HG02870 (cell line): ENCODE measurements around the gene SPTY2D1.
A peak's percentile ranks its signal among the peaks of the same experiment; 100 is the strongest.
"Not testable (repeated sequence)": the region's sequence is repeated elsewhere in the genome, so short reads cannot be mapped to it uniquely, and the experiment has no call there.

Experiments
- ATAC-seq: cut with Tn5 transposase; IDR thresholded peaks from one replicate; pipeline ENCODE4 v1.9.1; 2021; ENCODE audit warnings: mild to moderate bottlenecking, moderate library complexity; ENCODE audit not compliant: unreplicated experiment

Gene SPTY2D1, protein sequence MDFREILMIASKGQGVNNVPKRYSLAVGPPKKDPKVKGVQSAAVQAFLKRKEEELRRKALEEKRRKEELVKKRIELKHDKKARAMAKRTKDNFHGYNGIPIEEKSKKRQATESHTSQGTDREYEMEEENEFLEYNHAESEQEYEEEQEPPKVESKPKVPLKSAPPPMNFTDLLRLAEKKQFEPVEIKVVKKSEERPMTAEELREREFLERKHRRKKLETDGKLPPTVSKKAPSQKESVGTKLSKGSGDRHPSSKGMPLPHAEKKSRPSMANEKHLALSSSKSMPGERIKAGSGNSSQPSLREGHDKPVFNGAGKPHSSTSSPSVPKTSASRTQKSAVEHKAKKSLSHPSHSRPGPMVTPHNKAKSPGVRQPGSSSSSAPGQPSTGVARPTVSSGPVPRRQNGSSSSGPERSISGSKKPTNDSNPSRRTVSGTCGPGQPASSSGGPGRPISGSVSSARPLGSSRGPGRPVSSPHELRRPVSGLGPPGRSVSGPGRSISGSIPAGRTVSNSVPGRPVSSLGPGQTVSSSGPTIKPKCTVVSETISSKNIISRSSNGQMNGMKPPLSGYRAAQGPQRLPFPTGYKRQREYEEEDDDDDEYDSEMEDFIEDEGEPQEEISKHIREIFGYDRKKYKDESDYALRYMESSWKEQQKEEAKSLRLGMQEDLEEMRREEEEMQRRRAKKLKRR

DNA sequence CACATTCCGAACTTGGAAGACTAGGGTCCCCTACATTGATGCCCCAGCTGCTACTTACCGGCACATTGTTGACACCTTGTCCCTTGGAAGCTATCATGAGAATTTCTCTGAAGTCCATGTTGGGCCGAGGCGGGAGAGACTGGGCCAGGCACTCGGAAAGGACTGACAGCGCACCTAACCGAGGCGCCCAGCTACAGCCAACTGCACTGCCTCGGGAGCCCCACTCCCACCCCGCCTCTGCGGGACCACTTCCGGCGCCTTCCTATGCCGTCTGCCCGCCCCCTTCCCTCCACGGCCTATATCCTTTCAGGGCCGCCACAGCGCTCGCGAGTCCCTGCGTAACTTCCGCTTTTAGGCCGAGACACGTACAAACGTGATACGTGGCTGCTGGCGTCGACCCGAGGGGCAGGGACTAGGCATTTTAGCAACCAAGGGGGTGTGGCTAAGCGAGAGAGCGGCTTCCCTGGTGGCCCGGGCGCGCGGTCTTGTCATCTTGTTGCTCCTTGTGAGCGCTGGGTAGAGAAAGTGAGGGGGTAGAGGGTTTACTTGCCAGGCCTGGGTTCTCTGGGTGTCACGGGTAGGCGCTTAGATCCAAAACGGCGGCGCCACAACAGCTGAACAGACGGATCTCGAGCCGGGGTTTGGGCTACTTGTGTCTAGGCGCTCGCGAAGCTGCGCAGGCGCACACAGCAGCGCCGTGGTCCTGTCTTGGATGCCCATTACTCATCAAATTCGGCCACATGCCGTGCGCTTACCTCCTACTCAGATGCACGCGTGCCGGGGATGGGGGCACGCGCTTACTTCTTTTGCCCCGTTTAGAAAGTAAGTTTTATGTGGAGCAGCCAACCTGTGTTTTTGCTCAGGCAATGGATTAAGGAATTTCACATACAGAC, at the start of gene SPTY2D1:
Gene SPTY2D1 (minus strand): TSS at position 203 of the 893 bp plus-strand sequence. CDS start 85 bp downstream, at position 118.
- peak; percentile 96 for ATAC-seq

DNA sequence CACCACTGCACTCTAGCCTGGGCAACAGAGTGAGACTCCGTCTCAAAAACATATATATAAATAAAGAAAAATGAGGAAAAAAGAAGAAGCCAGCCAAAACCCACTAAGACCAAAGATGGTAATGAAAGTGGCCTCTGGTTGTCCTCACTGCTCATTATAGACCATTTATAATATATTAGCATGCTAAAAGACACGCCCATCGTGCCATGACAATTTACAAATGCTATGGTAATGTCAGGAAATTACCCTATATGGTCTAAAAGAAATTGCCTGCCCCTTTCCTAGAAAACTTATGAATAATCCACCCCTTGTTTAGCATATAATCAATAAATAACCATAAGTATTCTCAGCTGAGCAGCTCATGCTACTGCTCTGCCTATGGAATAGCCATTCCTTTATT, 48.3 kb upstream of the SPTY2D1 start:
- ATAC-seq: no peak

- not testable (repeated sequence) for ATAC-seq
Measured at GRCh38 chr11:18681949-18682348, 47.8 kb upstream of the SPTY2D1 start.

DNA sequence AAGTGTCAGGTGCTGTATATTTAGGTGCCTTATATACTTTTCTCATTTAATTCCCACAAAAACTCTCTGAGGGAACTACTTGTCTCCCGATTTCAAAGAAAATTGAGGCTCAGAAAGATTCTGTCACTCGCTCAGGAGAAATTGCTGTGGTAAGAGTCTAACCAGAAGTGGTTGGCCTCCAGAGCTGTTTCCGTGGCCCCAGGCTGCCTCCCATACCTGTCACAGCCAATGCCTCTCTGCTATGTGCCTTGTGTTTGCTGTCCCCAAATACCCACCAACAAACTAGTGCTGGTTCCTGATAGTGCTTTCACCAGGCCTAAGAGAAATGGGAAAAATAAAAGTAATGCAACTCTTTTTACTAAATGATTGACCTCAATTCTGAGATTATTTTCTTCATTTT, 43.4 kb upstream of the SPTY2D1 start:
- ATAC-seq: no peak

DNA sequence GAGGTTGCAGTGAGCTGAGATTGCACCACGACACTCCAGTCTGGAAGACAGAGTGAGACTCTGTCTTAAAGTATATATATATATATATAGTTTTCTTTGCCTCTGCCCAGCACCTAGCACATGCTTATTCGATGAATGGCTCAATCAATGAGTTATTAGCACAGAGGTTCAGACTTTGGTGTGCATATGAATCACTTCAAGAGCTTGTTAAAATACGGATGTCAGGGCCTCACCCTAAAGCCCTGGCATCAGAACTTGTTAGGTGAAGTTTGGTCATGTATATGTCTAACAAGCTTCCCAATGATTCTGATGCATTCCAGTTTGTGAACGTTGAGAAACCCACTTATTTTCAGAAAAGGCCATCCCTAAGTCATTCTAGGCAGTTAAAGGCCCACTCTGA, 42.7 kb upstream of the SPTY2D1 start:
- no peak for ATAC-seq

DNA sequence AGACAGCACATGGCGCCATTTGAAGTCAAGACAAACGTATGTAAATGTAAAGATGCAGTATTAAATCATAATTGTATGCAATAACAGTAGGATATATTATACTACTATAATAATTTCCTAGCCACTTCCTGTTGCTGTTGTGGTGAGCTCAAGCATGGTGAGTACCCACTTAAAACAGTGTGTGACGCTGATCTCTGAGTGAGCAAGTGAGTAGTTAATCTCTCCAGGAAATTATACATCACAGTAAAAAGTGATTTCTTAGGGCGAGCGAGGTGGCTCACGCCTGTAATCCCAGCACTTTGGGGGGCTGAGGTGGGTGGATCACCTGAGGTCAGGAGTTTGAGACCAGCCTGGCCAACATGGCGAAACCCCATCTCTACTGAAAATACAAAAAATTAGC, 38.1 kb upstream of the SPTY2D1 start:
- not testable (repeated sequence) for ATAC-seq

- ATAC-seq: no peak
Measured at GRCh38 chr11:18671246-18671645, 37.1 kb upstream of the SPTY2D1 start.

DNA sequence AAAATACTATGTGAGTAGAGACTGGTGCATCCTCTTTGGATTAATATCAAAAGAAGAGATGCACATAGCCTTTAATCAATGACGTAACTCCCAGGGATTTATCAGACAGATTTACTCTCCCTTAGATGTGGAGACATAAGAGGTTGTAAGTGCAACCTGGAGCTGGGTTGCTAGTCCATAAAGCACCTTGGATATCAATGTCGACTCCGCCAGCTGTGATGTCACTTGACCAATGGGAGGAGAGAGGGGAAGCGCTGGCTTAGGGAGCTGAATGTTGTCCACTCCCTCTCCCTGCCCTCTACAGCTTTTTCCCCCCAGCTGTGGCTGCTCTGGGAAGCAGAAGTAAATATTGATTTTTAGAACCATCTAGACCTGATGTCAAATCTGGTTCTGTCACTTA, 35.6 kb upstream of the SPTY2D1 start:
- ATAC-seq: no peak

- no peak for ATAC-seq
Measured at GRCh38 chr11:18669219-18669596, 35.1 kb upstream of the SPTY2D1 start.

- no peak for ATAC-seq
Measured at GRCh38 chr11:18668131-18668530, 34.0 kb upstream of the SPTY2D1 start.

GRCh38 chr11:18665353-18665872, 31.3 kb upstream of the SPTY2D1 start:
- not testable (repeated sequence) for ATAC-seq

- ATAC-seq: no peak
Measured at GRCh38 chr11:18657673-18658072, 23.5 kb upstream of the SPTY2D1 start.

DNA sequence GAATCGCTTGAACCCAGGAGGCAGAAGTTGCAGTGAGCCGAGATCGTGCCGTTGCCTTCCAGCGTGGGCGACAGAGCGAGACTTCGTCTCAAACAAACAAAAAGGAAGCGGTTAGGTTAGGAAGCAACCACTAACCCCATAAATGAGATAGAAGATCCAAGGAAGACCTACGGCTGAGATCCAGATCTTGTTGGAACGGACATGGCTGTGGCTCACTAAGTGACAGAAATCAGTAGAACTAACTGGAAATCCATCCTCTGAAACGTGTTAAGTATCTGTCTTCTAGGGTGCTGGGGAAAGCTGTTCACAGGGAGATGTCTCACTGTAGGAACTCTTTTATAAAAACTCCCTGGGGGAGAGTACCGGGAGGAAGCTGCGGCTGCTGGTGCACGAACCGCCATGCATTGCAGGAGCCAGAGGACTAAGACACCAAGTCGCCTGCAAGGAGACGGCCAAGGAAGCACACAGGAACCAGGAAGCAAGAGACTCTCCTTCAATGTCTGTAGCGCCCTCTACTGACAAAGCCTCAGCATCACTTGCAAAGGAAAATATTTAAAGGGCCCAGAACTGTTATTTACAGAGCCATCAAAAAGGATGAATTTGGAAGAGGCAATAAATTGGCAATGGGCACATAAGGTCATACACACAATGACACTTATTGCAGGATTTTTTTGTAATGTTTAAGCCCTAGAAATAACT, 16.9 kb upstream of the SPTY2D1 start:
- no peak for ATAC-seq

- ATAC-seq: no peak
Measured at GRCh38 chr11:18650353-18650752, 16.2 kb upstream of the SPTY2D1 start.

- ATAC-seq: not testable (repeated sequence)
Measured at GRCh38 chr11:18643034-18643433, 8.9 kb upstream of the SPTY2D1 start.

- ATAC-seq: no peak
Measured at GRCh38 chr11:18641677-18642076, 7.5 kb upstream of the SPTY2D1 start.

DNA sequence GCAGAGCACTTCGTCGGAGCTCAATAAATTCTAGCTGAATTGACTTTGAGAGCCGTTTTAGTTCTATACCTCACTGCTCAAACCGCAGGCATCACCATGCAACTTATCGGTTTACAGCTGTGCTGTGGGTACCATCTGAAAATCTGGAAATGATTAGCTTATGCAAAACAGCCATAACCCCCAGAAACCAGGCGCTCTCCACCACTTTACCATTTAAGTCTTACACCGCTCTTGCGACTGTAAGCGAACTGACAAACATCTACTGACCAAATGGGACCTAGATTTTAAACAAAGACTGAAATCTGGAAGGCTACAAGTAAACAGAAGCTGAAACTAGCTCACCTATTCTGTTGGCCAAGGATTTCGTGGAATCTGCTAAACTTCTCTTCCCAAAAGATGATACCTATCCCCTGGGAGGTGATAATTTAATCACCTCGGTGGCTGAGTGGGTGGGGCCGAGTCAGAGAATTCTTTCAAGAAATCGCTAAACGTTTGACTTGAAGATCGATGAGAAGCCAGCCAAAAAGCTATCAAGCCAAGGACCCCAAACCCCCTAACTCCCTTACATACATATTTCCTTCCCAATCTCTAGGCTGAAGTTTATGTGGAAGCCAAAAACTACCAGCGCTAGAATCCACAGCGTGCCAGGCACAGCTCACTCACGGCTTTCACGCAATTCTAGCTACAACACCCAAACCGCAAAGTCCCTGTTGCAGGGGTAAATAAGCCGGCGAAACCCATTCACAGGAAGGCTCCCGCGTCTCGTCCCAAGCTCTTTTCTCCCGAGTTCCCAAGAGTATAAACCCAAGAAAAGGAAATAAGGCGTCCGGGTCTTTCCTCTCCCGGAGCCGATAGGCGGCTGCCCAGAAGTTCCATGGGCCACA, 644 bp downstream of the SPTY2D1 start:
- peak; percentile 41 for ATAC-seq

DNA sequence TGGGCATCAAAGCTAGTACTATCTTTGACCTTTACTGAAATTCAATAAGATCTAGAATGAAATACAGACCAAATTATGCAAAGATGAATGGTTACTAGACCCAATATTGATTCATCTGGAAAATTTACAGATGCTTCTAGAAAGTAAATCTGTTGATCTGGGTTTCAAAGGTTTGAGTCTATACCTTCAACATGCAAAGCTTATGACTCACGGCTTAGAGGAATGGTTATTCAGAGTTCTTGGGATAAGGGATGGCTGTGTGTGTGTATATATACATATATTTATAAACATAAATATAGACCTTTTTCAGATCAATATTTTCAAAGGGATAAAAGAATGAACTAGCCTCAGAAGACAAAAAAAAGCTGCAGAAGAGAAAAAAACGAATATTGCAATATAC, 1.3 kb downstream of the SPTY2D1 start:
- ATAC-seq: no peak

GRCh38 chr11:18624161-18624560, 10.0 kb downstream of the SPTY2D1 start:
- ATAC-seq: no peak
